ENCODE measurements around the gene GARS1.

Gene GARS1, protein sequence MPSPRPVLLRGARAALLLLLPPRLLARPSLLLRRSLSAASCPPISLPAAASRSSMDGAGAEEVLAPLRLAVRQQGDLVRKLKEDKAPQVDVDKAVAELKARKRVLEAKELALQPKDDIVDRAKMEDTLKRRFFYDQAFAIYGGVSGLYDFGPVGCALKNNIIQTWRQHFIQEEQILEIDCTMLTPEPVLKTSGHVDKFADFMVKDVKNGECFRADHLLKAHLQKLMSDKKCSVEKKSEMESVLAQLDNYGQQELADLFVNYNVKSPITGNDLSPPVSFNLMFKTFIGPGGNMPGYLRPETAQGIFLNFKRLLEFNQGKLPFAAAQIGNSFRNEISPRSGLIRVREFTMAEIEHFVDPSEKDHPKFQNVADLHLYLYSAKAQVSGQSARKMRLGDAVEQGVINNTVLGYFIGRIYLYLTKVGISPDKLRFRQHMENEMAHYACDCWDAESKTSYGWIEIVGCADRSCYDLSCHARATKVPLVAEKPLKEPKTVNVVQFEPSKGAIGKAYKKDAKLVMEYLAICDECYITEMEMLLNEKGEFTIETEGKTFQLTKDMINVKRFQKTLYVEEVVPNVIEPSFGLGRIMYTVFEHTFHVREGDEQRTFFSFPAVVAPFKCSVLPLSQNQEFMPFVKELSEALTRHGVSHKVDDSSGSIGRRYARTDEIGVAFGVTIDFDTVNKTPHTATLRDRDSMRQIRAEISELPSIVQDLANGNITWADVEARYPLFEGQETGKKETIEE

DNA sequence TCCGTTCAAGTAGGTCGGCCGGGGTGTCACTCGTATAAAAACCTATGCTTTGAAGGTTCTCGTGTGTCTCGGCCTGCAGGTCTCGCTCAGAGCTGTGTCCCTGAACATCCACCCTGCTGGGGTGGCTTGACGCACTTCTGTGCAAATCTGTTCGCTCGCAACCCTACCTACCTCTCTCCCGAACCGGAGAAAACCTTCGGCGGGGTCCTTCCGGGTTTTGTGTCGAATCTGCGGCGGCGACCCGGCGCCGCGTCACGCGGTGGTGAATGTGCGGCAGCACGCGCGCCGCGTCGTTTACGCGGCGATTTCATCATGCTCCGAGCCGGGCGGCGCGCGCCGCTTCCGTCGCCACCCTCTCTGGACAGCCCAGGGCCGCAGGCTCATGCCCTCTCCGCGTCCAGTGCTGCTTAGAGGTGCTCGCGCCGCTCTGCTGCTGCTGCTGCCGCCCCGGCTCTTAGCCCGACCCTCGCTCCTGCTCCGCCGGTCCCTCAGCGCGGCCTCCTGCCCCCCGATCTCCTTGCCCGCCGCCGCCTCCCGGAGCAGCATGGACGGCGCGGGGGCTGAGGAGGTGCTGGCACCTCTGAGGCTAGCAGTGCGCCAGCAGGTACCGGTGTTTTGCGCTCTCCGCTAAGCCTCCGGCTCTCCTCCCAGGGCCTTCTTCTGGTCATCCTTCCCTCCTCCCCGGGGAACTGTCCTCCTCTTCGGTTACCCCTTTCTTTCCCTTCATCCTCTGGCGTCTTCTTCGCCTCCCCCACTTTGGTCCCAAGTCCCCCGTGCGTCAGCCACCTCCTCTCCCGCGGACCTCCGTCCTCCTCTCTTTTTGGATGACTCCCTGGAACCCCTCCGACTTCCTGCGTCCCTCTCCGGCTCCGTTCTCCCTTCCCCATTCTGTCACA, at the start of gene GARS1:
TSS of gene GARS1 (plus strand) at position 339 of the 896 bp plus-strand sequence. CDS start at position 383, 44 bp downstream.
- no peaks in the 10 kb centered on the region for H3K9me3 Mint-ChIP-seq
- H3K27me3 Mint-ChIP-seq, result no peaks in the 10 kb centered on the region
- ATAC-seq (peak; percentile 94), DNase-seq (peak; percentile 92)
- peaks cover 41% of the 10 kb centered on the region for H3K36me3 Mint-ChIP-seq (ENCODE audit: low read depth)
- H3K27ac Mint-ChIP-seq, result peak within 1 kb of the TSS; percentile 100
- peaks cover 69% of the 10 kb centered on the region for H3K4me1 Mint-ChIP-seq
- H3K4me3 Mint-ChIP-seq, result peak within 1 kb of the TSS; percentile 100

DNA sequence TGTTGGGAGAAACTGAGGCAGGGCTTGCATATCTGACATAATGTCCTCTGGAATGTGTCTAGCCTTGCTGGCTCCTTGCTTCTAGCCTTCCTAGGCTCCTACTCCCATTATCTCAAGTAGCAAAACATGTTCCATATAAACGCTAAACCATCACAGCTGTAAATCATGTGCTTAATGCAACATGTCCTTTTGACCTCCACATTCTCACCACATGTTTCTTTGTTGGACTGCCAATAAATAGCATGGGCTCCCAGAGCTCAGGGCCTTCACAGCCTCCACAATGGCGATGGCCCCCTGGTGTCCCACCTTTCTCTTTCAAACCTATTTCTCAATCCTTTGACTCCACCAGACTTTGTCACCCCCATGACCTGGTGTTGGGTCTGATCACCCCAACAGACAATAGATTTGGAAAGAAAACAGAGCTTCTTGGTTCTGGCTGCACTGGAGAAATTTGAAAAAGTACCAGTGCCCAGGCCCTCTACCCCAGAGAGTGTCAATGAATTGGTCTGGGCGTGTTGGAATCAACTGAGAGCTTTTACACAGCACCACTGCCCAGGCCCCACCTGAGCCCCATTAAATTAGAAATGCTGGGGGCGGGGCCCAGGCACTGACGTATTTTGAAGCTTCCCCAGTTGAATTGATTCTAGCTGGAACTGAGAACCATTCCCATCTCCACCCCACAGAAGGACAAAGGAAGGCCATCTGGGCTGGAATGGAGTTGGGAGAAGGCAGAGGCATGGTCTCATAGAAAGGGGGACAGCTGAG, 48.7 kb upstream of the GARS1 start:
- ATAC-seq (no peak), DNase-seq (no peak)
- H3K9me3 Mint-ChIP-seq, result no peaks in the 10 kb centered on the region
- H3K4me3 Mint-ChIP-seq, result no peak overlapping the region
- no peaks in the 10 kb centered on the region for H3K27me3 Mint-ChIP-seq
- peaks cover 4% of the 10 kb centered on the region for H3K36me3 Mint-ChIP-seq (ENCODE audit: low read depth)
- H3K27ac Mint-ChIP-seq, result no peak overlapping the region
- peaks cover 3% of the 10 kb centered on the region for H3K4me1 Mint-ChIP-seq

DNA sequence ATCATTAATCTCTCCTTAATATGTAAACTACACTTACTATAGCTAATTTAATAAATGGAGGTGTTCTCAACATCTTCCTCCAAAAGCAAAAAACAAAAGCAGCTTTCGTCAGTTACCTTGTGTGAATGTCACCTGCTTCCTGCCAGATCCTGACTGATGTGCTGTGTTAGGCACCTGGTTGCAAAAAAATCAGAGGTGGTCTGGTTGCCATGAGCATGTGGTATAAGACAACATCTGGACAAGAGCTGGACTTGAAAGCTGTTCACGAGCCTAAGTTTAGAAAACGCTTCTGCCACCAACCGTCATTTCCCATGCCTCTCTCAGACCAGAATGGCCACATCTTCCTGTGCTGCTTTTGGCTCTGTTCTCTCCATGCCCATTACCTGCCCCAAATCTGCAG, 48.1 kb upstream of the GARS1 start:
- H3K4me3 Mint-ChIP-seq, result no peak overlapping the region
- peaks cover 3% of the 10 kb centered on the region for H3K4me1 Mint-ChIP-seq
- H3K36me3 Mint-ChIP-seq (ENCODE audit: low read depth), result peaks cover 4% of the 10 kb centered on the region
- no peaks in the 10 kb centered on the region for H3K27me3 Mint-ChIP-seq
- no peaks in the 10 kb centered on the region for H3K9me3 Mint-ChIP-seq
- no peak for ATAC-seq
- DNase-seq, result no peak
- H3K27ac Mint-ChIP-seq, result no peak overlapping the region

DNA sequence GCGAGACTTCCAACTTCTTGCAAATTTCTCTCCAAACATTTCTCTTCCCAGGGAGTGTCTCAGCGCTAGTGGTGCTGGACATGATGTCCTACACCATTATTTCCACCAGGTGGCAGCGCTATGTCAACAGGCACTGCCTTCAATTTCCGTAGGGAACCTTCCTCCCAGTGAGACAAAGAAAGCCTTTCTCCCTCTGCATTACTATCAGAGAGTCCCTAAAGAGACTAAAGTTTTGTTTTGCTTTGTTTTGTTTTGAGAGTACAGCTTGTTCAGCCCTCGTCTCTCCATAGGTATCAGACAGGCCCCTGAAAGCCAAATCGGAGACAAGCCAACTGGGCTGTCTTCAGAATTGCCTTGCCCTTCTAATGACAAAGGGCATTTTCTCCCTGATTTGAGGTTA, 45.8 kb upstream of the GARS1 start:
- Mint-ChIP-seq H3K36me3 (ENCODE audit: low read depth) (peaks cover 1% of the 10 kb centered on the region), H3K27ac (no peak overlapping the region), H3K4me1 (peaks cover 1% of the 10 kb centered on the region), H3K4me3 (no peak overlapping the region), H3K27me3 (no peaks in the 10 kb centered on the region), H3K9me3 (no peaks in the 10 kb centered on the region)
- peak; percentile 43 for DNase-seq
- ATAC-seq, result no peak

DNA sequence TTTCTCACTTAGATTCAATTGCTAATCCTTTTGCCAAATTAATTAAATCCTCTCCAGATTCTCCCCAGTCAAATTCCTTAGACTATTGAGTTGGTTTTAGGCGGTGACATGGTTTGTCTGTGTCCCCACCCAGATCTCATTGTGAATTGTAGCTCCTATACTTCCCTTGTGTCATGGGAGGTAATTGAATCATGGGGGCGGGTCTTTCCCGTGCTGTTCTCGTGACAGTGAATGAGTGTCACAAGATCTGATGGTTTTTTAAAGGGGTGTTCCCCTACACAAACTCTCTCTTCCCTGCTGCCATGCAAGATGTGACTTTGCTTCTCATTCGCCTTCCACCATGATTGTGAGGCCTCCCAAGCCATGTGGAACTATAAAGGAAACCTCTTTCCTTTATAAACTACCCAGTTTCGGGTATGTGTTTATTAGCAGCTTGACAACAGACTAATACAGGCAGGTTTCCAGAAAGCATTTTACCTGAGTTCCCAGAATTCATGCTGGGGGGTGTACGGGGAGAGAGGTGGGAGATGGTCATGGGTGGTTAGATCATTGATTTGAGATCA, 44.7 kb upstream of the GARS1 start:
- Mint-ChIP-seq H3K4me1 (peaks cover 1% of the 10 kb centered on the region), H3K9me3 (no peaks in the 10 kb centered on the region), H3K4me3 (no peak overlapping the region), H3K27me3 (no peaks in the 10 kb centered on the region), H3K36me3 (ENCODE audit: low read depth) (no peaks in the 10 kb centered on the region), H3K27ac (no peak overlapping the region)
- ATAC-seq (no peak), DNase-seq (no peak)

DNA sequence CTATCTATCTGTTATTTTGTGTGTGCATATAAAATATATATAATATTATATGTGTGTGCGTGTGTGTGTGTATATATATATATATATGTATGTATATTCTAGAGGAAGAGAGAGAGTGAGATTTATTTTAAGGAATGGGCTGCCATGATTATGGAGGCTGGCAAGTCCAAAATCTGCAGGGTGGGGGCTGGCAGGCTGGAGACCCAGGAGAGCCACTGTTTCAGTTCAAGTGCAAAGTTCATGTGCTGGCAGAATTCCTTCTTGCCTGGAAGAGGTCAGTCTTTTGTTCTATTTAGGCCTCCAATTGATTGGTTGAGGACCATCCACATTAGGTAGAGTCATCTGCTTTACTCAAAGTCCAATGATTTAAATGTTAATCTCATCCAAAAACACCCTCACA, 42.3 kb upstream of the GARS1 start:
- ATAC-seq (no peak), DNase-seq (no peak)
- Mint-ChIP-seq H3K27ac (no peak overlapping the region), H3K27me3 (no peaks in the 10 kb centered on the region), H3K4me3 (no peak overlapping the region), H3K36me3 (ENCODE audit: low read depth) (no peaks in the 10 kb centered on the region), H3K4me1 (peaks cover 1% of the 10 kb centered on the region), H3K9me3 (no peaks in the 10 kb centered on the region)

DNA sequence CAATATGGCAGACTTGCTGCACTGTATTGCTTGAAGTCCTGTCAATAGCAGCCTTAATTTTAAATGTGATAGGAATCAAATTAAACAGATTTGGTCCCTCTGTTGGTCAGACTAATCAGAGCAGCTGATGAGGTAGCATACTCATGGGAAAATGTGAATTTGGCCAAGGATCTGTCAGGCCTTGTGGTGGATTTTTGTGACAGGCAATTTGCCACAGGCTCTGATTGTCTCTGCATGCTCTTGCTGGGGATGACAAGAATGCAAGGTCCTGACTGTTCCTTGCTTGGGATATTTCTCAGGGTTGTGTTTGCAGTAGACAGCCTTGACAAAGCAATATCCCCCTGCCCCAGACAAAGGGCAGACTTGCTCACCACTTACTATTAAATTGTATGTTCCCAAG, 41.5 kb upstream of the GARS1 start:
- no peak overlapping the region for H3K4me3 Mint-ChIP-seq
- H3K9me3 Mint-ChIP-seq, result no peaks in the 10 kb centered on the region
- H3K36me3 Mint-ChIP-seq (ENCODE audit: low read depth), result no peaks in the 10 kb centered on the region
- no peak overlapping the region for H3K27ac Mint-ChIP-seq
- DNase-seq, result no peak
- no peaks in the 10 kb centered on the region for H3K27me3 Mint-ChIP-seq
- peaks cover 1% of the 10 kb centered on the region for H3K4me1 Mint-ChIP-seq
- no peak for ATAC-seq

DNA sequence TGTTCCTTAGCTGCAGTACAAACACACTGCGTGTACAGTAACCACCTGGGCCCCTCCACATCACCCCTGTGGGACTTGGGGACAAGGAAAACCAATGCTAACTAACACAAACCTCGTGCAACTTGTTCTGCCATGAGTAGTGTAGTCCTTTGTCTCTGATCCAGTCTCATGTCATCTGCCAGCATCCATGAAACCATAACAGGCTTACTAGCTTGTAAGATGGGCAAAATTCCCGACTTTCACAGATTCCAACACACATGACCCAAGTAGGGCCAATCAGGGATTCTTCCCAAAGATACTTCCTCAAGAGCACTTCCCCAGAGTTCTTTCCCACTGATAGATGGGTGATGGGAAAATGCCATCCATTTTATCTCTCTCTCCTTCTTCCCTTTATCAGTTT, 41.1 kb upstream of the GARS1 start:
- Mint-ChIP-seq H3K4me3 (no peak overlapping the region), H3K27me3 (no peaks in the 10 kb centered on the region), H3K36me3 (ENCODE audit: low read depth) (no peaks in the 10 kb centered on the region), H3K27ac (no peak overlapping the region), H3K4me1 (peaks cover 1% of the 10 kb centered on the region), H3K9me3 (no peaks in the 10 kb centered on the region)
- ATAC-seq (no peak), DNase-seq (no peak)

DNA sequence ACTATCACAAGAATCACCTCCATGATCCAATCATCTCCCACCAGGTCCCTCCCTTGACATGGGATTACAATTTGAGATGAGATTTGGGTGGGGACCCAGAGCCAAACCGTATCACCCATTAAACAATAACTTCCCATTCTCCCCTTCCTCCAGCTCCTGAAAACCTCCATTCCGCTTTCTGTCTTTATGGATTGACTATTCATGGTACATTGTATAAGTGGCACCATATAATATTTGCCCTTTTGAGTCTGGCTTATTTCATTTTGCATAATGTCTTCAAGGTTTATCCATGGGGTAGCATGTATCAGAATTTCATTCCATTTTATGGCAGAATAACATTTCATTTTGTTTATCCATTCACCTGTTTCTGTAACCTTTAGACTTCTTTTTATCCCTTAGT, 39.2 kb upstream of the GARS1 start:
- no peaks in the 10 kb centered on the region for H3K9me3 Mint-ChIP-seq
- no peak overlapping the region for H3K4me3 Mint-ChIP-seq
- no peak for ATAC-seq
- H3K27me3 Mint-ChIP-seq, result no peaks in the 10 kb centered on the region
- DNase-seq, result no peak
- H3K27ac Mint-ChIP-seq, result no peak overlapping the region
- peaks cover 3% of the 10 kb centered on the region for H3K36me3 Mint-ChIP-seq (ENCODE audit: low read depth)
- H3K4me1 Mint-ChIP-seq, result peaks cover 1% of the 10 kb centered on the region

DNA sequence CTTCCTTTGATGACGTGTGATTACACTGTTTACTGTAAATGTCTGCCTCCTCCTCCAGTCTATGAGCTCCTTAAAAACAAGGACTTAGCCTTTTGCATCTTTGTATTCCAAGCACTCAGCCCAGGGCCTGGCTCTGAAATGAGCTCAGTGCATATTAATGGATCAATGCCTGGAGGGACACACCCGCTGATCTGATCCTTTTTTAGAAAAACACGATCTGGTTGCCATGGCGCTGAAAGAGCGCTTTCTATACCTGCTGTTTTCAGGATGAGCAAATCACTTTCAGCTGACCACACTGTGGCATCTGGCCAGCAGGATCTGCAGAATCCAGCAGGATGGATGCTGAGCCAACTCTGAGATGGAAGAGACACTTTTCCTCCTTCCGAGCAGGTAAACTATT, 37.8 kb upstream of the GARS1 start:
- H3K9me3 Mint-ChIP-seq, result no peaks in the 10 kb centered on the region
- no peak for ATAC-seq
- no peak overlapping the region for H3K4me3 Mint-ChIP-seq
- DNase-seq, result no peak
- H3K36me3 Mint-ChIP-seq (ENCODE audit: low read depth), result peaks cover 12% of the 10 kb centered on the region
- H3K27me3 Mint-ChIP-seq, result no peaks in the 10 kb centered on the region
- no peak overlapping the region for H3K27ac Mint-ChIP-seq
- no peaks in the 10 kb centered on the region for H3K4me1 Mint-ChIP-seq

DNA sequence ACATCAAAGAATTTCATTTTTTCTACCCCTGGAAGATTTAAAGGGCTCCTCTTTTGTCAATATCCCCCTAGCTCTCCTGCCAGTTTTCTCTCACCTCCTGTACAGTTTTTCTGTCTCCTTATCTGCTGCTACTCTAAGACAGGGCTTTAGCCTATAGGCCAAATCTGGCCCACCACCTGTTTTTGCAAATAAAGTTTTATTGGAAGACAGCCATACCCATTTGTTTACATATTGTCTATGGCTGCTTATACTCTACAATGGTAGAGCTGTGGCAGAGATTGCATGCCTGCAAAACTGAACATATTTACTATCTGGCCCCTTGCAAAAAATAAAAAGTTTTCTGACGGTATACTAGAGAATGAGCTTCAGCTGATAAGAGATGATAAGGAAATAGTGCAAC, 37.4 kb upstream of the GARS1 start:
- no peak for ATAC-seq
- Mint-ChIP-seq H3K36me3 (ENCODE audit: low read depth) (peaks cover 13% of the 10 kb centered on the region), H3K4me3 (no peak overlapping the region), H3K27ac (no peak overlapping the region), H3K27me3 (no peaks in the 10 kb centered on the region), H3K4me1 (no peaks in the 10 kb centered on the region), H3K9me3 (no peaks in the 10 kb centered on the region)
- DNase-seq, result no peak

DNA sequence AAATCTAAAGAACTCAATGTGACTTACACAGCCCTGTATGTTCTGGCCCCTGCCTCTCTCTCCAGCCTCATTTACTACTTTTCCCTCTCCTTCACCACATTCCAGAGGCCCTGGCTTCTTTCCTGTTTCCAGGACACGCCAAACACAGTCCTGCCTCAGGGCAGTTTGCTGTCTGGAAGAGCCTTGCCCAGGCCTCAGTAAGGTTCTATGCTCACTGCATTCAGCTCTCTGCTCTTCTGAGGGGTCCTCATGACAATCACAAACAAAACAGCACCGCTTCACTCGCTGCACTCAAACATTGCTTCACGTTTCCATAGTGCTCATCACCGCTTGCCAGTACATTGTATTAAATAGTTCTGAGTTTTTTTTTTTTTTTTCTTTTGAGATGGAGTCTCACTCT, 35.1 kb upstream of the GARS1 start:
- peaks cover 7% of the 10 kb centered on the region for H3K4me1 Mint-ChIP-seq
- H3K36me3 Mint-ChIP-seq (ENCODE audit: low read depth), result peaks cover 18% of the 10 kb centered on the region
- DNase-seq, result no peak
- ATAC-seq, result no peak
- H3K9me3 Mint-ChIP-seq, result no peaks in the 10 kb centered on the region
- H3K27me3 Mint-ChIP-seq, result no peaks in the 10 kb centered on the region
- H3K4me3 Mint-ChIP-seq, result no peak overlapping the region
- H3K27ac Mint-ChIP-seq, result no peak overlapping the region

DNA sequence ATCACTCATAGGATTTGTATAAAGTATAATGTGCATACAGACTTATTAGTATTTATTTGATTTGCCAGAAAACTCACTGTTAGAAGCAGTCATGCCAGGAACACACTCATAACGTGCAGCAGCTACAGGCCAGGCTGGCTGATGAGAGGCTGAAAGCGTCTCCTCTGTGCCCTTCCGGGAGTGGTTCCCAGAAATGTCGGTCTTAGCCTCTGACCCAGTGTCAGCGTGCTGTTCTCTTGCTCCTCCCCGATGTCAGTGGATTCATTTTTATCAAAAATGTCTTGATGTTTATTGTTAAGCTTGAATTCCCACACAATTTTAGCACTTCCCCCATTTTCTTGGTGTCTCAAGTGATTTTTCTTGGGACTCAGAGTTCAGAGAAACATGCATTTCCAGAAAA, 33.3 kb upstream of the GARS1 start:
- DNase-seq (no peak), ATAC-seq (no peak)
- peaks cover 20% of the 10 kb centered on the region for H3K36me3 Mint-ChIP-seq (ENCODE audit: low read depth)
- no peak overlapping the region for H3K27ac Mint-ChIP-seq
- no peaks in the 10 kb centered on the region for H3K9me3 Mint-ChIP-seq
- H3K27me3 Mint-ChIP-seq, result no peaks in the 10 kb centered on the region
- H3K4me3 Mint-ChIP-seq, result no peak overlapping the region
- H3K4me1 Mint-ChIP-seq, result peaks cover 7% of the 10 kb centered on the region

DNA sequence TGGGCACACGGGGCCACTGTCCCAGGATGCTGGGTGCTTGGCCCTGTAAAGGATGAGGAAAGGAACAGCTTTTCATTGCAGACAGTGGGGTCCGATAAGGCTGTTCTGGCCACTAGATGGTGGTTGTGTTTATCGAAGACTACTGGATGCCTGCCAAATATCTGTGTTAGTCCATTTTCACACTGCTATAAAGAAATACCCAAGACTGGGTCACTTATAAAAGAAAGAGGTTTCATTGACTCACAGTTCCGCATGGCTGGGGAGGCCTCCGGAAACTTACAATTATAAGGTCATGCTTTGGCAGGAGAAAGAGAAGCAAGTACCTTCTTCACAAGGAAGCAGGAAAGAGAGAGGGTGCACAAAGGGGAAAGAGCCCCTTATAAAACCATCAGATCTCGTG, 32.2 kb upstream of the GARS1 start:
- ATAC-seq, result no peak
- Mint-ChIP-seq H3K4me1 (peaks cover 7% of the 10 kb centered on the region), H3K27ac (no peak overlapping the region), H3K36me3 (ENCODE audit: low read depth) (peaks cover 20% of the 10 kb centered on the region), H3K4me3 (no peak overlapping the region), H3K9me3 (no peaks in the 10 kb centered on the region), H3K27me3 (no peaks in the 10 kb centered on the region)
- DNase-seq, result no peak
